Activated naive CD4-positive, alpha-beta T cell treated with Interleukin-2 at 50 U/mL for 16 hours (primary cell): Measurements from ENCODE around the gene PRF1.
A peak's percentile ranks its signal among the peaks of the same experiment; 100 is the strongest.

ENCODE experiments used
- DNase-seq: peaks from one replicate; pipeline ENCODE4 v3.0.0-alpha.2; 2020

PRF1 gene

DNA sequence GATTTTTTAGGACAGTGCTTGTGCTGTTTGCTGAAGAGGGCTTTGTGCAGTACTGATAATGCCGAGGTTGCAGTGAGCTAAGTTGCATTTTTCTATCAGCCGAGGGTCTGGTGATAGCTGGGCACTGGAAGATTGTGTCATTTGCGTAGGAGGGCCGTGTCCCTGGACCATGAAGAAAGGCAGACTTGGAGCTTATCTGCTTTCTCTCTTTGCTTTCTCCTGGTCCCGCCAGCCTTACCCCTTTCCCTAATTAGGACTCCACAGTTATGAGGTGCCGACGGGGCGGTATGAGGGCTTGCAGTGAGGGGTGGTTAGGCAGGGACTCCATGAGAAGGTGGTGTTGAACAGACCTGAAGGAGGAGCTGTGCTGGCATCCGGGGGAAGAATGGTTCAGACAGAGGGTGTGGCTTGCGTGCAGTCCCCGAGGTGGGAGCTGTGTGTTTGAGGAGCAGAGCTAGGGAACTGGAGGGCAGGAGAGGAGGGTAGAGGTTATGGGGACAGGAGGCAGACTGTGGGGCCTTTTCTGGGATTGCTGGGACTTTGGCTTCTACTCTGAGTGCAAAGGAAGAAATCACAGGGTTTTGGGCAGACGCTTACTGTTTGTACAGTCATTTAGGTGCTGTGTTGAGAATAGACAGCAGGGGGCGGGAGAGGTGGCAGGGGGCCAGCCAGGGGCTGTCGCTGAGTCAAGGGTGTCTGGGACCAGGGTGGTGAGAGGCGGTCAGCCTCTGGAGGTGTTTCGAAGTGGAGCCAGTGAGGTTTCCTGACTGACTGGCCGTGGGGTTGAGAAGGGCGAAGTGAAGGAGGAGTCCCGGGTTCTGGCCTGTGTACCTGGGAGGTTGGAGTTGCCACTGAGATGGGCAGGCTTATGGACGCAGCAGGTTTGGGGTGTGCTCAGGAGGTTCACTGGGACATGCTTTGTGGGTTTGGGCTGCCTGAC is 43.4 kb downstream of the PRF1 start:
- DNase-seq, result peak; percentile 73

DNA sequence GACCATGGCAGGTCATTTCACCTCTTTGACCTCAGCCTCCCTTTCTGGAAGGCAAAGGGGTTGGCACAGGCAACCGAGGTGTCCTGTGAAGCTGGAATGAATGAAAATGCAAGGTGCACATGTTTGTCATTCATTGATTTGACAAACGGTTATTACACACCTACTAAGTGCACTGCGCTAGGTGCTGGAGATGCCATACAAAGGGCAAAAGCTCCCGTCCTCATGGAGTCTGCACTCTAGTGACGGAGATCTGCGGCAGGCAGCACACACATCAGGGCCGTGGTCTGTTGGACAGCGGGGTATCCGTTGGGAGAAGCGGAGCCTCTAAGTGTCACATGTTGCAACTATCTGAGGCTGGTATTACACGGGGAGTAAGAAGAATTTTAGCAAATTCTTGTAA is 44.2 kb downstream of the PRF1 start:
- no peak for DNase-seq

DNA sequence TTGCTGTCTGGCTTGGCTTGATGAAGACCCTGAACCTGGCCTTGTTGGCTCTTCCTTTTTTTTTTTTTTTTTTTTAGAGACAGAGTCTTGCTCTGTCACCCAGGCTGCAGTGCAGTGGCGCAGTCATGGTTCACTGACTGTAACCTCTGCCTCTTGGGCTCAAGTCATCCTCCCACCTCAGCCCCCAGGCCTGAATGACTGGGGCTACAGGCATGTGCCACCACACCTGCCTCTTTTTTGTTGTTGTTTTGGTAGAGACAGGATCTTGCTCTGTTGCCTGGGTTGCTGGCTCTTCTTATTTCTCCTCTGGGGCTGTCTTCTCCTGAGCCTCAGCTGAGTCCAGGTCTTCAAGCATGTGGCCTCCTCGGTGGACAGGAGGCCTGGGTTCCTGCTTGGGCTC is 44.7 kb downstream of the PRF1 start:
- no peak for DNase-seq

DNA sequence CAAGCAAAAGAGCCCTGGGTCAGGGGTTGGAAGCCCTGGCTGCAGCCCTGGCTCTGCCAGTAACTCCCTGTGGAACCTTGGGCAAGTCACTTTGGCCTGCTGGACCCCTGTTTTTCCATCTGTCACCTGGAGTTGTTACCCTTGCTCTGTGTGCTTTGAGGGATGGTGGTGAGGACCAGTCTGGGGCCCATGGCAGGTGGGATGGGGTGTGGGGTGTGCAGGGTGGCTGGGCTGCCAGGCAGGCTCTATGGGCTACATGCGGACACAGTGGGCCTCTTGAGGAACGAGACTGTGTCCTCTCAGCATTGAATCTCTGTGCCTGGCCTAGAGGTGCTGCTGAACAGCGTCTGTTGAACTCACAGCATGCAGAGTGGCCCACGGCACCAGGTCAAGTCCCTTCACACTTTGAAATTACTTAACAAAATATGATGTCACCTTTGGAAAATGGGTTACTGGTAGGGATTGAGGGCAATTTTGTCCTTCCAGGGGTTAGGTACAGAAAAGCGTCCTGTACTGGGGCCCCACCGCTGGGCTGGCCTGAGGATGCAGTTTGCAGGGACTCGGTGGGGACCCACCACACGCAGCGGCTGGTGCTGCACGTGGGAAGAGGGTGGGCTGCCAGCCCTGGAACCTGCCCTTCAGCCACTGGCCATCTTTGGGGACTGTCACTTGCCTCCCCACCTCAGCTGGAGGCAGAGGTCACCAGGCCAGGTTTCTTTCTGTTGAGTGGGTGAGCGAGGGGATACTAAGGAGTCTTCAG is 45.3 kb downstream of the PRF1 start:
- no peak for DNase-seq

DNA sequence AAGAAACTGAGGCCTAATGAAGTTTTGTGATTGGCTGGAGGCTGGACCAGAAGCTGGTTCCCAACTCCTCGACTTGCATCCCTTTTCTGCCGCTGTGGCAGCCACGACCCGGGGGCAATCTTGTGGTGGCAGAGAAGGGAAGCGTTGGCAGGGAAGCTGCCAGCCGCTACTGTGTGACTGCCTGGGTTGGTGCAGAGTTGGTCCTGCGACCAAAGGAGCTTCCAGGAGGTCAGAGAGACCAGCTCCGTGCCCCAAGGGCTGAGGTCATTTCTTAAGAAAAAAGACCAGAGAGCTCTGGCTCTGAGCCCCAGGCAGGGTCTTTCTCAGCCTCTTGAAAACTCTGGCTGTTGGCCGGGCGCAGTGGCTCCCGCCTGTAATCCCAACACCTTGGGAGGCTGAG is 47.2 kb downstream of the PRF1 start:
- no peak for DNase-seq

DNA sequence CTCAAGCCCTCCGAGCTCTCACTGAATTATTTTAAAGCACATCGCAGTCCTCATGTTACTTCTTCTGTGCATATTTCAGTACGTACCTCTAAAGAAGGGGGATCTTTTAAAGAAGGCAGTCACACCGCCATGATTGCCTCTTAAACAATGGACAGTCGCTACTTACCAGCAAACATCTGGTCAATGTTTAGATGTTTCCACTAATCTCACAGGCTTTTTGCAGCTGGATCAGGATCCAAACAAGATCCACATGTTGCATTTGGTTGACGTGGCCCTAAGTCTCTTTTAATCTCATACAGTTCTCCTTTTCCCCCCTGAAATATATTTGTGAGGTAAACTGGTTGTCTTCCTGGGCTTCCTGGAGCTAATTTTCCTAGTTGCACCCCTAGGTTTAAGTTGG is 50.0 kb downstream of the PRF1 start:
- DNase-seq, result no peak

DNA sequence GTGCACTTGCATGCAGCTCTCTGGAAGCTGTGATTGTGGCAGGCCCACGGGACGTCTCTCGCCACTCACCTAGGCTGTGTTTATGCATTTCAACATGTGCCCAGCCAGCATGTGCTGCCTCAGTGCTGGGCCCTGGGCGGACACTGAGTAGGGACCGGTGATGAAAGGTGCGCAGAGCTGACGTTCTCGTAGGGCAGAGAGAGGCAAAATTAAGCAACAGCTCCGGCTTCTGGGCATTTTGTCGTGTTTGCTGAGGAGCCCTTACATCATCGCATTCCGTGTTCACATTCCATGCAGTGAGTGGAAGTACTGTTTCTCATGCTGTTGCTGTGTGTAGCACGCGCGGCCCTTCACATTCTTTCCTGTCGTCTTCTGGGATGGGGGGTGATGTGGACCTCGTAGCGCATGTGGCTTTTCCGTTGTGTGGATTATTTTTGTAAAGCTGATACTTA is 50.5 kb downstream of the PRF1 start:
- DNase-seq, result no peak

DNA sequence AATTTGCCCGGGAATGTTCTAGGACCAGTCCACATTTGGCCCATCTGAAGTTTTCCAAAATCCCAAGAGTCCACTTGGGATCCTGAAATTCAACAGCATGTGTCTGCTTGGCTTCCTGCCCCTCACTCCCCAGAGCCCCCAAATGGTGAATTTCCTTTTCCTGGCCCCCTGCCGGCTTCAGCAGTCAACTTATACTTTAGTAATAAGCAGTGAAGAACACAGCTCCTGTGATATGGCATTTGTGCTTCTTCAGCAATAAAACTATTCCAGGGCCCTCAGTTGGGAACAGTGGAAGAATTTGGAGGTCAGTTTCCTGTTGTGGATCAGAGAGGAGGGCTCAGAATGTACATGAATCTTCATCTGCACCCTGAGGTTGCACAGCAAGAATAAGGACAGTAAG is 51.1 kb downstream of the PRF1 start:
- DNase-seq, result no peak

DNA sequence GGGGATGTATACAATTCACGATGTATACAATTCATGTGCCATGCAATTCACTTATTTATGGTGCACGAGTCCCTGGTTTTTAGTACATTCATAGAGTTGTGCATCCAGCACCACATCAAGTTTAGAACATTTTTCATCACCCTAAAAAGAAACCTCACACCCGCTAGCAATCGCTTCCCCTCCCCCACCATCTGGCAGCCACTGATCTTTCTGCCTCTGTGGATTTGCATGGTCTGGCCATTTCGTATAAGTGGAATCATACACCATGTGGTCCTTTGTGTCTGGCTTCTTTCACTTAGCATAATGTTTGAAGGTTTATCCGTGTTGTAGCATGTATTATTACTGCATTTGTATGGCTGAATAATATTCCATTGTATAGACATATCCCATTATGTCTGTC is 52.1 kb downstream of the PRF1 start:
- DNase-seq, result no peak

DNA sequence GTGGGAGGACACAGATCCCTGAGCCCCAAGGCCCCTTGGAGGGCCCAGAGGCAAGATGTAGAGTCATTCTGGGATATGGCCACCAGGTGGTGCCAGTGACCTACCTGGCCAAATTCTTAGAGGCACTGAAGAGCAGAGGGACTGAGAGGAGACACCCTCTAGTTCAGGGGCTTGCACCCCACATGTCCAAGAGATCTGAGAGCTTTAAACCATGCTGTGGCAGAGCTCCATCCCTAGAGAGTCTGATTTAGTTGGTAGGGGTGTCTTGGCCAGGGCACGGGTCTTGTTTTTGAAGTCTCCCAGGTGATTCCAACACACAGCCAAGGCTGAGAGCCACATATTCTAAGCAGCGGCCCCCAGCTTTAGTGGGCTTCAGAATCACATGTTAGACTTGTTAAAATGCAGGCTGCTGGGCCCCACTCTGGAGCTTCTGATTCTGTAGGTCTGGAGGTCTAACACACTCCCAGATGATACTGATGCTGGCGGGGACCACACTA is 52.5 kb downstream of the PRF1 start:
- DNase-seq, result peak; percentile 75

DNA sequence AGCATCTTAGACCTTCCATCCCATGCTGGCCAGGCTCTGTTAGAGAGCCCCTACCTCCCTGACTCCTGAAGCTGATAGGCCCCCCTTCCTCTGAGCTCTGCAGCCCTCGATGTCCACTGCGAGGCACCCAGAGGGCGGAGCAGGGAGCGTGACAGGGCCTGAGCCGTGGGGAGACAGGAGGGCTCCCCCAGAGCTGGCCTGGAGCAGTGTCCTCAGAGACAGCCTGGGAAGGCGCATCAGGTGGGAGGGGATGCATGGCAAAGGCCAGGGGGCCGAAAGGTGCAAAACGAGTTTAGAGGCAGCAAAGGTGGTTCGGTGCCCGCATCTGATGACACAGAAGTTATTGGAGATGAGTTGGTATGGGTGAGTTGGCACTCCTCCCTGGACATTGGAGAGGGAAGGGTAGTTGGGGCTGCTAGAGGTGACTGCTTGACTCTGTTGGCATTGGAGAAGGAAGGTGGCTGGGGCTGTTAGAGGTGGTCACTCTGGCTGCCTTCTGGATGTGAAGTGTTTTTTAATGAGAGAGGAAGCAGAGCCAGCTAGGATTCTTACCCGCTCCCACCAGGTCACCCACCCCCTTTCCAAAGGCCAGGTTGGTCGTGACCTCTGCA is 53.1 kb downstream of the PRF1 start:
- DNase-seq, result no peak
